ENCODE results near the gene PXMP4. TPM values are rescaled to one million over a fixed set of nuclear protein-coding genes. Genes with fewer than 3 reads are reported as not detected.

PXMP4 gene
- polyA plus RNA-seq, 3 donors from 2014 or later = 6.8 to 16.6 (median 14.1) TPM

- Mint-ChIP-seq H3K27me3 (ENCODE audit: low read depth in 3 of 3) (no peaks in the 10 kb centered on the region), H3K27ac (peak overlapping the region in 1 of 6 donors; percentile 22), H3K9me3 (no peaks in the 10 kb centered on the region), H3K4me1 (peaks cover 0 to 1% of the 10 kb centered on the region in 2 donors), H3K4me3 (no peak overlapping the region), H3K36me3 (peaks cover 11 to 36% (median 22%) of the 10 kb centered on the region in 3 donors)
- no peak for DNase-seq
These were observed 26.4 kb upstream of the PXMP4 start for GRCh38 chr20:33746325-33746998.

- Mint-ChIP-seq H3K9me3 (no peaks in the 10 kb centered on the region), H3K27me3 (ENCODE audit: low read depth in 3 of 3) (no peaks in the 10 kb centered on the region), H3K4me3 (no peak overlapping the region), H3K27ac (no peak overlapping the region), H3K36me3 (peaks cover 7 to 28% (median 22%) of the 10 kb centered on the region in 3 donors), H3K4me1 (peaks cover 0 to 1% of the 10 kb centered on the region in 2 donors)
- no peak for DNase-seq
These were observed 24.8 kb upstream of the PXMP4 start for GRCh38 chr20:33744773-33745385.

GRCh38 chr20:33744181-33744580 lies 24.1 kb upstream of the PXMP4 start:
- no peak for DNase-seq
- Mint-ChIP-seq H3K27me3 (ENCODE audit: low read depth in 3 of 3) (no peaks in the 10 kb centered on the region), H3K9me3 (no peaks in the 10 kb centered on the region), H3K27ac (peak overlapping the region in 1 of 6 donors; percentile 7), H3K4me3 (no peak overlapping the region), H3K4me1 (peaks cover 0 to 1% of the 10 kb centered on the region in 2 donors), H3K36me3 (peaks cover 7 to 28% (median 22%) of the 10 kb centered on the region in 3 donors)

GRCh38 chr20:33740189-33740588 lies 20.1 kb upstream of the PXMP4 start:
- Mint-ChIP-seq H3K4me3 (no peak overlapping the region), H3K9me3 (peaks cover 0 to 11% (median 6%) of the 10 kb centered on the region in 6 donors), H3K27me3 (ENCODE audit: low read depth in 3 of 3) (no peaks in the 10 kb centered on the region), H3K36me3 (peaks cover 7 to 26% (median 15%) of the 10 kb centered on the region in 3 donors), H3K4me1 (no peaks in the 10 kb centered on the region), H3K27ac (no peak overlapping the region)
- DNase-seq = no peak

GRCh38 chr20:33739493-33739892 lies 19.4 kb upstream of the PXMP4 start:
- Mint-ChIP-seq H3K9me3 (peaks cover 0 to 11% (median 6%) of the 10 kb centered on the region in 6 donors), H3K4me1 (no peaks in the 10 kb centered on the region), H3K4me3 (no peak overlapping the region), H3K27ac (no peak overlapping the region), H3K27me3 (ENCODE audit: low read depth in 3 of 3) (no peaks in the 10 kb centered on the region), H3K36me3 (peaks cover 6 to 25% (median 10%) of the 10 kb centered on the region in 3 donors)
- DNase-seq = no peak

GRCh38 chr20:33736962-33737361 lies 16.9 kb upstream of the PXMP4 start:
- Mint-ChIP-seq H3K4me1 (peaks cover 12 to 15% of the 10 kb centered on the region in 2 donors), H3K27ac (no peak overlapping the region), H3K27me3 (ENCODE audit: low read depth in 3 of 3) (peaks cover 4 to 6% (median 5%) of the 10 kb centered on the region in 3 donors), H3K4me3 (no peak overlapping the region), H3K9me3 (peaks cover 0 to 11% (median 6%) of the 10 kb centered on the region in 6 donors), H3K36me3 (peaks cover 6 to 25% (median 10%) of the 10 kb centered on the region in 3 donors)
- no peak for DNase-seq

- Mint-ChIP-seq H3K4me1 (peaks cover 21 to 22% of the 10 kb centered on the region in 2 donors), H3K36me3 (peaks cover 6 to 20% (median 6%) of the 10 kb centered on the region in 3 donors), H3K4me3 (peak overlapping the region; percentile 31 to 73 (median 57)), H3K27me3 (ENCODE audit: low read depth in 3 of 3) (peaks cover 8 to 14% (median 10%) of the 10 kb centered on the region in 3 donors), H3K9me3 (peaks cover 0 to 11% (median 6%) of the 10 kb centered on the region in 6 donors), H3K27ac (peak overlapping the region; percentile 6 to 55 (median 36))
- no peak for DNase-seq
These were observed 13.8 kb upstream of the PXMP4 start for GRCh38 chr20:33733654-33734576.

GRCh38 chr20:33732166-33732970 lies 12.3 kb upstream of the PXMP4 start:
- H3K36me3 Mint-ChIP-seq = peaks cover 6 to 15% (median 6%) of the 10 kb centered on the region in 3 donors

GRCh38 chr20:33731693-33732165 lies 11.6 kb upstream of the PXMP4 start, which contains the start of gene ZNF341:
TSS of gene ZNF341 (plus strand) at chr20:33731996. CDS start at chr20:33732022, 26 bp downstream.
- Mint-ChIP-seq H3K4me3 (peak within 1 kb of the TSS; percentile 89 to 94 (median 91)), H3K9me3 (peaks cover 0 to 7% (median 3%) of the 10 kb centered on the region in 6 donors), H3K27ac (peak within 1 kb of the TSS; percentile 86 to 97 (median 90)), H3K36me3 (peaks cover 2 to 11% (median 3%) of the 10 kb centered on the region in 3 donors), H3K27me3 (ENCODE audit: low read depth in 3 of 3) (peaks cover 8 to 14% (median 10%) of the 10 kb centered on the region in 3 donors), H3K4me1 (peaks cover 21 to 22% of the 10 kb centered on the region in 2 donors)
- DNase-seq = peak in 2 of 3 donors; percentile 88 to 91

More at GRCh38 chr20:33732166-33732970, 12.3 kb upstream of the PXMP4 start:
- DNase-seq = peak in 1 of 3 donors; percentile 89
- H3K4me1 Mint-ChIP-seq = peaks cover 21 to 22% of the 10 kb centered on the region in 2 donors
- H3K9me3 Mint-ChIP-seq = peaks cover 0 to 11% (median 6%) of the 10 kb centered on the region in 6 donors
- peak overlapping the region; percentile 83 to 88 (median 85) for H3K4me3 Mint-ChIP-seq
- peaks cover 8 to 14% (median 10%) of the 10 kb centered on the region in 3 donors for H3K27me3 Mint-ChIP-seq (ENCODE audit: low read depth in 3 of 3)
- peak overlapping the region; percentile 60 to 89 (median 80) for H3K27ac Mint-ChIP-seq

- peaks cover 0 to 7% (median 0%) of the 10 kb centered on the region in 3 donors for H3K36me3 Mint-ChIP-seq
- peaks cover 0 to 1% (median 0%) of the 10 kb centered on the region in 6 donors for H3K9me3 Mint-ChIP-seq
- DNase-seq = no peak
- H3K4me3 Mint-ChIP-seq = peak overlapping the region; percentile 89 to 94 (median 91)
- H3K27me3 Mint-ChIP-seq (ENCODE audit: low read depth in 3 of 3) = peaks cover 10 to 14% (median 10%) of the 10 kb centered on the region in 3 donors
- H3K27ac Mint-ChIP-seq = peak overlapping the region; percentile 86 to 97 (median 90)
- peaks cover 21 to 22% of the 10 kb centered on the region in 2 donors for H3K4me1 Mint-ChIP-seq
These were observed 11.0 kb upstream of the PXMP4 start for GRCh38 chr20:33730946-33731692.

GRCh38 chr20:33729101-33729500 lies 9.0 kb upstream of the PXMP4 start:
- H3K4me3 Mint-ChIP-seq = peak overlapping the region in 1 of 5 donors; percentile 3
- H3K4me1 Mint-ChIP-seq = peaks cover 19 to 22% of the 10 kb centered on the region in 2 donors
- H3K27ac Mint-ChIP-seq = peak overlapping the region in 1 of 6 donors; percentile 50
- peaks cover 10 to 14% (median 10%) of the 10 kb centered on the region in 3 donors for H3K27me3 Mint-ChIP-seq (ENCODE audit: low read depth in 3 of 3)
- no peaks in the 10 kb centered on the region for H3K9me3 Mint-ChIP-seq
- DNase-seq = no peak
- H3K36me3 Mint-ChIP-seq = no peaks in the 10 kb centered on the region

GRCh38 chr20:33728463-33728862 lies 8.4 kb upstream of the PXMP4 start:
- H3K9me3 Mint-ChIP-seq = no peaks in the 10 kb centered on the region
- DNase-seq = no peak
- H3K27me3 Mint-ChIP-seq (ENCODE audit: low read depth in 3 of 3) = peaks cover 10 to 14% (median 10%) of the 10 kb centered on the region in 3 donors
- no peaks in the 10 kb centered on the region for H3K36me3 Mint-ChIP-seq
- no peak overlapping the region for H3K4me3 Mint-ChIP-seq
- no peak overlapping the region for H3K27ac Mint-ChIP-seq
- peaks cover 13 to 17% of the 10 kb centered on the region in 2 donors for H3K4me1 Mint-ChIP-seq

All from immature natural killer cell (primary cell).